Skin epidermis (tissue), 12 donors: ENCODE measurements around the gene HCLS1.
"Not testable (repeated sequence)": the region's sequence is repeated elsewhere in the genome, so short reads cannot be mapped to it uniquely, and the experiment has no call there.

Experiments
- H3K27ac ChIP-seq, 21 experiments: fragments of 200-600 bp; sonication (generic) in 11 of 21; one replicate each; pipeline ENCODE4 v1.5.0; 2020; ENCODE audit warnings: mild to moderate bottlenecking in 3 of 21, inconsistent platforms in 2 of 21, moderate library complexity in 2 of 21
- H3K4me3 ChIP-seq, 7 experiments: fragments of 200-600 bp; sonication (generic) in 2 of 7; one replicate each; pipeline ENCODE4 v1.5.0; 2020; ENCODE audit warnings: inconsistent platforms in 2 of 7, mild to moderate bottlenecking in 2 of 7, moderate library complexity in 1 of 7

The HCLS1 gene

GRCh38 chr3:121660356-121661171 is at the start of gene HCLS1:
Gene HCLS1 (minus strand): TSS chr3:121660903. CDS start chr3:121658347, 2,556 bp downstream.
- peak within 1 kb of the TSS in 20 of 21 experiments; percentile 43 to 92 (median 75) for H3K27ac ChIP-seq
- H3K4me3 ChIP-seq, result peak within 1 kb of the TSS in 6 of 7 experiments; percentile 19 to 37 (median 30)

GRCh38 chr3:121710347-121710746 is 49.6 kb upstream of the HCLS1 start:
- H3K27ac ChIP-seq, result no peak overlapping the region
- no peak overlapping the region for H3K4me3 ChIP-seq

- Histone ChIP-seq H3K27ac (no peak overlapping the region), H3K4me3 (no peak overlapping the region)
These were observed 47.0 kb upstream of the HCLS1 start for GRCh38 chr3:121707531-121708273.

GRCh38 chr3:121705541-121705940 is 44.8 kb upstream of the HCLS1 start:
- no peak overlapping the region for H3K27ac ChIP-seq
- no peak overlapping the region for H3K4me3 ChIP-seq

GRCh38 chr3:121703973-121704372 is 43.3 kb upstream of the HCLS1 start:
- no peak overlapping the region for H3K27ac ChIP-seq
- H3K4me3 ChIP-seq, result no peak overlapping the region

- H3K4me3 ChIP-seq, result no peak overlapping the region
- H3K27ac ChIP-seq, result no peak overlapping the region
These were observed 38.2 kb upstream of the HCLS1 start for GRCh38 chr3:121698901-121699300.

GRCh38 chr3:121698476-121698875 is 37.8 kb upstream of the HCLS1 start:
- Histone ChIP-seq H3K4me3 (no peak overlapping the region), H3K27ac (no peak overlapping the region)

- no peak overlapping the region for H3K27ac ChIP-seq
These were observed 35.5 kb upstream of the HCLS1 start for GRCh38 chr3:121696186-121696585.

GRCh38 chr3:121692010-121692699 is 31.5 kb upstream of the HCLS1 start:
- H3K27ac ChIP-seq, result no peak overlapping the region

More at GRCh38 chr3:121696186-121696585, 35.5 kb upstream of the HCLS1 start:
- no peak overlapping the region for H3K4me3 ChIP-seq

GRCh38 chr3:121690777-121691405 is 30.2 kb upstream of the HCLS1 start:
- H3K4me3 ChIP-seq, result no peak overlapping the region
- no peak overlapping the region for H3K27ac ChIP-seq

More at GRCh38 chr3:121692010-121692699, 31.5 kb upstream of the HCLS1 start:
- H3K4me3 ChIP-seq, result no peak overlapping the region

- not testable (repeated sequence) for H3K4me3 ChIP-seq, H3K27ac ChIP-seq
These were observed 28.0 kb upstream of the HCLS1 start for GRCh38 chr3:121688747-121689146.

- Histone ChIP-seq H3K27ac (no peak overlapping the region), H3K4me3 (no peak overlapping the region)
These were observed 21.1 kb upstream of the HCLS1 start for GRCh38 chr3:121681792-121682191.

GRCh38 chr3:121677141-121677540 is 16.4 kb upstream of the HCLS1 start:
- H3K4me3 ChIP-seq, result no peak overlapping the region
- H3K27ac ChIP-seq, result no peak overlapping the region

- Histone ChIP-seq H3K27ac (peak overlapping the region in 1 of 21 experiments; percentile 4), H3K4me3 (no peak overlapping the region)
These were observed 10.0 kb upstream of the HCLS1 start for GRCh38 chr3:121670676-121671075.

GRCh38 chr3:121667333-121667732 is 6.6 kb upstream of the HCLS1 start:
- Histone ChIP-seq H3K4me3 (no peak overlapping the region), H3K27ac (peak overlapping the region in 2 of 21 experiments; percentile 44)

GRCh38 chr3:121665488-121665887 is 4.8 kb upstream of the HCLS1 start:
- H3K4me3 ChIP-seq, result no peak overlapping the region
- H3K27ac ChIP-seq, result peak overlapping the region in 2 of 21 experiments; percentile 2 to 3

GRCh38 chr3:121663171-121663847 is 2.6 kb upstream of the HCLS1 start:
- no peak overlapping the region for H3K4me3 ChIP-seq
- no peak overlapping the region for H3K27ac ChIP-seq

- no peak overlapping the region for H3K27ac ChIP-seq
- no peak overlapping the region for H3K4me3 ChIP-seq
These were observed 2.0 kb upstream of the HCLS1 start for GRCh38 chr3:121662742-121663141.

- peak overlapping the region in 17 of 21 experiments; percentile 51 to 92 (median 79) for H3K27ac ChIP-seq
These were observed 673 bp upstream of the HCLS1 start for GRCh38 chr3:121661376-121661775.

More at GRCh38 chr3:121661376-121661775, 673 bp upstream of the HCLS1 start:
- peak overlapping the region in 1 of 7 experiments; percentile 8 for H3K4me3 ChIP-seq
